HG02943 (cell line): Measurements from ENCODE around the gene SDF2.
"Not testable (repeated sequence)": the region's sequence is repeated elsewhere in the genome, so short reads cannot be mapped to it uniquely, and the experiment has no call there.

Experiments used
- ATAC-seq: cut with Tn5 transposase; IDR thresholded peaks from one replicate; pipeline ENCODE4 v1.9.1; 2021; ENCODE audit warnings: mild to moderate bottlenecking, low read depth, moderate library complexity; ENCODE audit not compliant: unreplicated experiment

Gene SDF2

DNA sequence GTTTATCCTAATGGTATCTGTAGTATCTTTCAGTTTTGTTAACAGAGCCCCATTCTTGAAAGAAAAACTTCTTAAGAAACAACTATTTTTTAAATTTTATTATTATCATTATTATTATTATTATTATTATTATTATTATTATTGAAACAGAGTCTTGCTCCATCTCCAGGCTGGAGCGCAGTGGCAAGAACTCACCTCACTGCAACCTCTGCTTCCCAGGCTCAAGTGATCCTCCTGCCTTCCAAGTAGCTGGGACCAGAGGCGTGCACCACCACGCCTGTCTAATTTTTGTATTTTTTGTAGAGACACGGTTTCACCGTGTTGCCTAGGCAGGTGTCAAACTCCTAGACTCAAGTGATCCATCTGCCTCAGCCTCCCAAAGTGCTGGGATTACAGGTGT is 23.7 kb upstream of the SDF2 start:
- no peak for ATAC-seq

- ATAC-seq, result no peak
Observed at GRCh38 chr17:28684963-28685362, 23.3 kb upstream of the SDF2 start.

DNA sequence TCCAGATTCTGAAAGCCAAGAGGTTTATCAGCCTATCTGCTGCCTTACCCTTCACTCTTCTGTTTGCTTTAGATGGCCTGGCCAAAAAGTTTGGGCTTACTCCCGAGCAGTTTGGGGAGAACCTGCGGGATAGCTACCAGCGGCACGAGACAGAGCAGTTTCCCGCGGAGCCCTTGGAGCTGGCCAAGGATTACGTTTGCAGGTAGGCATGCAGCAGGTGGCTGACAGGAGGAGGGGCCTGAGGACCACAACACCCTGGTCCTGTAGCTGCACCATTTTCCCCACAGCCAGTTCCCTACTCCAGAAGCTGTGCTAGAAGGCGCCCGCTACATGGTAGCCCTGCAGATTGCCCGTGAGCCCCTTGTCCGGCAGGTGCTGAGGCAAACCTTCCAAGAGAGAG is 20.9 kb upstream of the SDF2 start:
- ATAC-seq, result no peak

- ATAC-seq, result no peak
Observed at GRCh38 chr17:28675980-28676379, 14.3 kb upstream of the SDF2 start.

GRCh38 chr17:28675490-28675889 is 13.8 kb upstream of the SDF2 start:
- ATAC-seq, result no peak

DNA sequence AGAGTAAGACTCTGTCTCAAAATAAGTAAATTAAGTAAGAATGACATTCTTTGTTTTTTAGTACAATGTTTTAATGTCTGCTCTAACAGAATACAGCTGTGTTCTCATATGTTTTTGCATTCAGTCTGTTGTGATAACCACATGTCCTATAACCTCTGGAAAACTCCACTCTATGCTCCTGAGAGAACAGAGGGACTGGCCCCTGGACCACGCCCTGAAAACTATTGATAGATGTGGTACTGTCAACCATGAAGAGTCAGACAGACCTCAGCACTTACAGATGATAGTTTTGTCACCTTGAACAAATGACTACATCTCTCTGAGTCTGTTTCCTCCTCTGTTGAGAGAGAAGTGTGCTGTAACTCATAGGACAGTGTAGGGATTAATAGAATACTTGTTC is 8.2 kb upstream of the SDF2 start:
- no peak for ATAC-seq

DNA sequence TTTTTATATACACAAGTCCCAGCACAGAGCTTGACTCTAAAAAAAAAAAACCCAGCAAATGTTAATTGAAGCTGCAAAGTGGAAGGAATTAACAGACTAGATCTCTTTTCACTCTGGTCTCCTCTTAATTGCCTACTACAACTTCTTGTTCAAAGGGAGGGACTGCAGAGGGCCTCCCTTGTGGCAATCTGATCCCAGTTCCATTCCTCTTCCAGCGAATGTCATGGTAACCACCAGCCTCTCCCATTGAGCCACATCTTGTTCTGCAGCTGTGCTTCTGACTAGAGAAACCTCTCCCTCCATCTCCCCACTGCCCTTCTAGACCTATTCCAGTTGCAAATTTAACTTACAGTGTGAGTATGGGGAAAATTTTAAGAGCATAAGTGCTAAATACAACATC is 6.2 kb upstream of the SDF2 start:
- ATAC-seq, result no peak

GRCh38 chr17:28665994-28666393 is 4.3 kb upstream of the SDF2 start:
- no peak for ATAC-seq

GRCh38 chr17:28663723-28664122 is 2.0 kb upstream of the SDF2 start:
- no peak for ATAC-seq

DNA sequence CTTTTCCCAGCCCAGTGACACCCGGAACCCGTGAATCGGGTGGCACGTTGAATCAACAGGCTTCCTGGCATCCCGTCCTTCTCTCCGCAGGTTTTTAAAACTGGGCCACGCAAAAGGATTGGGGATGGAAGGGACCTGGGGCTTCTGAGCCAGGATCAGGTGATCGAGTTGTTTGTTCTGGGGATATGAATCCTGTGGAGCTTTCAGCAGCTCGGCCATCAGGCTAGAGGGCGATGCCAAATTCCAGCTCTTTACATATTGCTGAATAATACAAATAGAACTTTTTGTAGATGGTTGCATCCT is 772 bp upstream of the SDF2 start:
- no peak for ATAC-seq

DNA sequence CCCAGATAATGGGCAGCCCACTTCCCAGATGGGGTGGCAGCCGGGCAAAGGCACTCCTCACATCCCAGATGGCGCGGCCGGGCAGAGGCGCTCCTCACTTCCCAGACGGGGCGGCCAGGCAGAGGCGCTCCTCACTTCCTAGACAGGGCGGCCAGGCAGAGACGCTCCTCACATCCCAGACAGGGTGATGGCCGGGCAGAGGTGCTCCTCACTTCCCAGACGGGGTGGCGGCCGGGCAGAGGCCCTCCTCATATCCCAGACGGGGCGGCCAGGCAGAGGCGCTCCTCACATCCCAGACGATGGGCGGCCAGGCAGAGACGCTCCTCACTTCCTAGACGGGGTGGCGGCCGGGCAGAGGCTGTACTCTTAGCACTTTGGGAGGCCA is 2.2 kb downstream of the SDF2 start:
- not testable (repeated sequence) for ATAC-seq

DNA sequence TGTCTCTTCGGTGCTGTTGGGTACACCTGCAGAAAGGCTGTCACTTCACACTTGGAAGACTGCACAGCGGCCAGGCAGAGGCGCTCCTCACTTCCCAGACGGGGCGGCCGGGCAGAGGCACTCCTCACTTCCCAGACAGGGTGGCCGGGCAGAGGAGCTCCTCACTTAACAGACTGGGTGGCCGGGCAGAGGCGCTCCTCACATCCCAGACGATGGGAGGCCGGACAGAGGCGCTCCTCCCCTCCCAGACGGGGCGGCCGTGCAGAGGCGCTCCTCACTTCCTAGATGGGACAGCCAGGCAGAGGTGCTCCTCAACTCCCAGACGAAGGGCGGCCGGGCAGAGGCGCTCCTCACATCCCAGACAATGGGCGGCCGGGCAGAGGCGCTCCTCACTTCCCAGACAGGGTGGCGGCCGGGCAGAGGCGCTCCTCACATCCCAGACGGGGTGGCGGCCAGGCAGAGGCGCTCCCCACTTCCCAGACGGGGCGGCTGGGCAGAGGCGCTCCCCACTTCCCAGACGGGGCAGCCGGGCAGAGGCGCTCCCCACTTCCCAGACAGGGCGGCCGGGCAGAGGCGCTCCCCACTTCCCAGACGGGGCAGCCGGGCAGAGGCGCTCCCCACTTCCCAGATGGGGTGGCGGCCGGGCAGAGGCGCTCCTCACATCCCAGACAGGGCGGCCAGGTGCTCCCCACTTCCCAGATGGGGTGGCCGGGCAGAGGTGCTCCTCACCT is 2.8 kb downstream of the SDF2 start:
- ATAC-seq, result not testable (repeated sequence)

GRCh38 chr17:28658342-28658741 is 3.4 kb downstream of the SDF2 start:
- ATAC-seq, result not testable (repeated sequence)

DNA sequence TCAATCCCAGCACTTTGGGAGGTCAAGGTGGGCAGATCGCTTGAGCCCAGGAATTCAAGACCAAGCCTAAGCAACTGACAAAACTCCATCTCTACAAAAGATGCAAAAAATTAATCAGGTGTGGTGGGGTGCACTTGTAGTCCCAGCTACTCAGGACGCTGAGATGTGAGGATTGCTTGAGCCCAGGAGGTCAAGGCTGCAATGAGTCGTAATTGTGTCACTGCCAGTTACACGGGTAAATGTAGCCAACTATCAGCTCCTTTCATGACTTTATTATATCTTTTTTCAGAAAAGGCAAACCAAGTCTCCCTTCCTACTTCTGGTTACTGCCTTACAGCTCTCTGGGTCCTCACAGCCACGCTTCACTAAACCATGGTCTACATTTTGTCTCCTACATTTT is 4.0 kb downstream of the SDF2 start:
- ATAC-seq, result no peak

GRCh38 chr17:28655160-28655559 is 6.5 kb downstream of the SDF2 start:
- ATAC-seq, result no peak

- ATAC-seq, result no peak
Observed at GRCh38 chr17:28648698-28649097, 13.0 kb downstream of the SDF2 start.

DNA sequence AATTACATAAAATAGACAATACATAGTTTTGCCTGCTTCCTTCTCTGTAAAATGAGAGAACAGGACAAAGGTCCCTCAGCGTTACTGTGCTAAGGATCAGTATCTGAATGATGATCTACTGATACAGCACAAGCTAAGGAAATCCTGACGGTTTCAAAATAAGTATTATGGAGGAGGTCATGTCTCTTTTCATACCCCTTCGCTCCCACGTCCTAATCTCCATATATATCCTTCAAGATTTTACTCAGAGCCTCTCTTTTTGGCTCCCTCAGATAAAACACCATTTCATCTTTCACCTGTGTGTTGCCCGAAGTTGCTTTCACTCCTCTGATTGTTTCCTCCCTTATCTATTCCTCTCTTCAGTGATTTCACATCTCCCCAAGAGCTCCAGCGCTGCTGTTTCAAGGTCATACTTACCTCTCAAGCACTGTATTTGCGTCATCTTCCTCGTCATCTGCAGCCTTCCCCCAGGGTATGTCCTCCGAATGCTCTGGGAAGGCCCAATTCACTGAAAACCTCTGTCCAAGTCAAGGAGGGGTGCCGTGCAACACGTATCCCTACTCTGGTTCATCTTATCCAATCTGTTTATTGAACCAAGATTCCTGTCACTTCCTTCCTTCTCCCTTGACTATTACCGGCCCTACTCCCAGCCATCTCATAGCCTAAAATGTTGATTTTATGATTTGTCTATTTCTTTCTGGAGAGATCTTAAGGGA is 15.5 kb downstream of the SDF2 start:
- ATAC-seq, result no peak

DNA sequence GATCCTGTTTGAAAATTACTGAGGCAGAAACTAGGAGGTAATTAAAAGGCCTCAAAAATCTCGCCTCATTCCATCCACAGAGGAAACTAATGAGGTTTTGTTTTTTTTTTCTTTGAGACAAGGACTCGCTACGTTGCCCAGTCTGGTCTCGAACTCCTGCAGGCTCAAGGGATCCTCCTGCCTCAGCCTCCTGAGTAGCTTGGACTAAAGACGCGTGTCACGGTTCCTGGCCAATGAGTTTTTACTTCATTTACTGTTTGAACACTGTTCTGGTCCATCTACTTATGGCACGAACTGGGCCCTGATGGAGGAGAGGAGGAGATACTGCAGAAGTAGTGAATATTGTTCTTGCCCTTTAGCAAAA is 16.1 kb downstream of the SDF2 start:
- no peak for ATAC-seq

GRCh38 chr17:28644787-28645575 is 16.7 kb downstream of the SDF2 start, which contains the start of gene BLTP2:
Gene BLTP2, minus strand, starts transcription at chr17:28645158. Its CDS starts 102 bp downstream, at chr17:28645056.
- peak; percentile 86 for ATAC-seq

DNA sequence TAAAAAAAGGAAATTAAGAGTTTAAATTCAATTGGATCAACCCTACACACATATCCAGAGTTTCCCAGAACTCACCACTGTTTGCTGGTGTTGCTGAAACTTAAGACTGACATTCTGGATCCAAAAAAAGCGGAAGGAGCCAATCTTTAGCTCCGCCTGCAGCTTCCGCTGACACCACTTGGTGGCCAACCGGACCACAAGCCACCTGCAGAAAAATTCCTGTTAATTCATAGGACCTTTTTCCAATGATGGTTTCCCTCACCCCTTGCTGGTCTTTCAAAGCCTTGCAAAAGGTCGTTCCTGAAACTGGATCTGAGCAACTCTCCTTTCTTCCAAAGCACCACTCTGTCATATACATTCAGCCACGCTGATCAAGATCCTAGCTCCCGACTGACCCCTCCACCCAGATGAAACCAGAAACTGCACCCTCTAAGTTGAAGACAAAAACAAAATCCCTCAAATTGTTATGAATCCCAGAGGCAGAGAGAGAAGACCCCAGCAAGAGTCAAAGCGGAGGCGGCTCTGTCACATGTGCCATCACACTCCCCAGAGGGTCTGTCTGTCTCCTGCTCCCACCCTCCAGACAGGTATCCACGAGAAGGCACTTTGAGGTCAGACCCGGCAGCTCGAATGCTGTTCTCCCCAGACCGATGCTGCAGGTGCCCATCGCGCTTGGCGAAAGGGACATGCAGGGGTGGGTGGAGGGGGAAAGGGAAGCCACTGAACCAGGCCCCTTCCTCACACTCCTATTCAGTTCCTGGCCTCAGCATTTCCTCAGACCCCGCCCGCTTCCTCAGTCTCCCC is 17.5 kb downstream of the SDF2 start:
- ATAC-seq, result peak; percentile 18

DNA sequence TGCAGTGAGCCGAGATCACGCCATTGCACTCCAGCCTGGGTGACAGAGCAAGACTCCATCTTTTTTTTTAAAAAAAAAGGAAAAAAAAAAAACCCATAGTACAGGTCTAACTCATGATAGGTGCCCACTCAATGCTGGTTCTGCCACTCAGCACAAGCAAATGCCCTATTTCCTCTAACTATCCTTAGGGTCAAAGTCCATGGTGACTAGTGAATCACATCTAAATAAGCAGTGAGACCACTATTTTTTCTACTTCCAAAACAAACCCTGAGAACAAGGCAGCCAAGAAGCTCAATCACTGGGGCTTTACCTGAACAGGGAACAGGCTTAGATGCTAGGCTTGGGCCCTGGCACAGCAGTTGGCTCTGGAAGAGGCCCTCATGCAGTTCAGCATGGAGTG is 20.1 kb downstream of the SDF2 start:
- no peak for ATAC-seq
